GM23248 (cell line): Measurements from ENCODE around the gene NUCB1. TPM values are rescaled to one million over a fixed set of nuclear protein-coding genes. Genes with fewer than 3 reads are reported as not detected.
"Not testable (repeated sequence)": the region's sequence is repeated elsewhere in the genome, so short reads cannot be mapped to it uniquely, and the experiment has no call there.

Experiments used
- DNase-seq: peaks from one replicate; pipeline ENCODE4 v3.0.0-alpha.2; 2015
- H2AFZ ChIP-seq: fragments of 200-600 bp; sonication (generic); 2 replicates; pipeline ENCODE4 v1.6.1; 2016; ENCODE audit warnings: antibody characterized with exemption
- H3F3A ChIP-seq: fragments of 200-600 bp; sonication (generic); 2 replicates; pipeline ENCODE4 v1.6.1; 2016; ENCODE audit warnings: mild to moderate bottlenecking, antibody characterized with exemption, mixed run types; ENCODE audit not compliant: insufficient read depth
- H3K27ac ChIP-seq: fragments of 200-600 bp; sonication (generic); 2 replicates; pipeline ENCODE4 v1.5.1; 2016; ENCODE audit warnings: mild to moderate bottlenecking
- H3K27me3 ChIP-seq: fragments of 200-600 bp; sonication (generic); replicated peaks from 2 replicates; pipeline ENCODE4 v1.6.1; 2016; ENCODE audit warnings: mild to moderate bottlenecking; ENCODE audit not compliant: insufficient read depth
- H3K36me3 ChIP-seq: fragments of 200-600 bp; sonication (generic); 2 replicates; pipeline ENCODE4 v1.6.1; 2016; ENCODE audit warnings: low read depth, mild to moderate bottlenecking
- H3K4me1 ChIP-seq: fragments of 200-600 bp; sonication (generic); 2 replicates; pipeline ENCODE4 v1.6.1; 2016; ENCODE audit warnings: mild to moderate bottlenecking; ENCODE audit not compliant: insufficient read depth
- H3K4me2 ChIP-seq: fragments of 200-600 bp; sonication (generic); one replicate; pipeline ENCODE4 v1.6.1; 2016; ENCODE audit warnings: mild to moderate bottlenecking; ENCODE audit not compliant: unreplicated experiment
- H3K4me3 ChIP-seq: fragments of 200-600 bp; sonication (generic); 2 replicates; pipeline ENCODE4 v1.5.1; 2016; ENCODE audit warnings: mild to moderate bottlenecking
- H3K79me2 ChIP-seq: fragments of 200-600 bp; sonication (generic); 2 replicates; pipeline ENCODE4 v1.6.1; 2016; ENCODE audit warnings: mild to moderate bottlenecking; ENCODE audit not compliant: insufficient read depth
- H3K9ac ChIP-seq: fragments of 200-600 bp; sonication (generic); 2 replicates; pipeline ENCODE4 v1.6.1; 2016; ENCODE audit warnings: mild to moderate bottlenecking
- H3K9me2 ChIP-seq: fragments of 200-600 bp; sonication (generic); 2 replicates; pipeline ENCODE4 v1.6.1; 2016; ENCODE audit warnings: mixed run types, mild to moderate bottlenecking, moderate library complexity; ENCODE audit not compliant: insufficient read depth
- H3K9me3 ChIP-seq: fragments of 200-600 bp; sonication (generic); one replicate; pipeline ENCODE4 v1.6.1; 2017; ENCODE audit warnings: low read depth
- H4K20me1 ChIP-seq: fragments of 200-600 bp; sonication (generic); 2 replicates; pipeline ENCODE4 v1.6.0; 2016; ENCODE audit not compliant: insufficient read depth
- EZH2 ChIP-seq: fragments of 200-600 bp; sonication (generic); IDR thresholded peaks from 2 replicates; pipeline ENCODE4 v1.6.1; 2018; ENCODE audit warnings: antibody characterized with exemption, mild to moderate bottlenecking; ENCODE audit not compliant: insufficient read depth, poor library complexity, severe bottlenecking
- EZH2phosphoT487 ChIP-seq: fragments of 200-600 bp; sonication (generic); IDR thresholded peaks from 2 replicates; pipeline ENCODE4 v1.6.1; 2018; ENCODE audit warnings: antibody characterized with exemption, moderate library complexity, mild to moderate bottlenecking, low read depth; ENCODE audit not compliant: insufficient read depth
- WGBS, 2 experiments: methylation state at CpG; one replicate each; pipeline ENCODE4 v1.1.6; 2015 to 2017; ENCODE audit warnings: low lambda C conversion rate in 2 of 2, low coverage in 1 of 2; ENCODE audit errors: missing lambda C conversion rate in 2 of 2; 5-methylcytosine and 5-hydroxymethylcytosine counted together
- in situ Hi-C: fragments of 300-500 bp; cut with MboI; formaldehyde crosslinking; loops from 2 replicates; pipeline ENCODE4 v1.15.0; 2020
- polyA plus RNA-seq: library from polyadenylated mRNA; unstranded; fragments of >200 nt; fragmentation: Nextera tagmentation; extraction: Ambion mirVana; gene quantifications from 2 replicates; pipeline ENCODE4 v1.2.1, GENCODE V29; 2016
- total RNA-seq: library from RNA; depleted of rRNA; stranded (reverse); fragments of >200 nt; shearing (Covaris generic); gene quantifications from 2 replicates; pipeline ENCODE4 v1.2.3, GENCODE V29; 2014

Gene NUCB1
- total and polyA plus RNA-seq, 2 experiments from 2014 or later = 401 to 412 TPM

- Histone ChIP-seq H3K4me3 (peak within 1 kb of the TSS; percentile 69), H3K4me2 (peak within 1 kb of the TSS; percentile 79), H3F3A (peaks cover 7% of the 10 kb centered on the region), H2AFZ (peak within 1 kb of the TSS; percentile 81), H3K27ac (peak within 1 kb of the TSS; percentile 68), H3K79me2 (peaks cover 34% of the 10 kb centered on the region), H3K4me1 (peaks cover 21% of the 10 kb centered on the region), H3K9ac (peak within 1 kb of the TSS; percentile 82), H4K20me1 (no peaks in the 10 kb centered on the region), H3K9me2 (no peaks in the 10 kb centered on the region), H3K27me3 (no peaks in the 10 kb centered on the region), H3K36me3 (peaks cover 3% of the 10 kb centered on the region), H3K9me3 (no peaks in the 10 kb centered on the region)
- WGBS, 2 experiments = 2 to 7% methylated on average over 6 to 11 of the region's 11 CpGs
- in situ Hi-C loops = no loop called here
- DNase-seq = peak; percentile 80
- TF ChIP-seq EZH2 (no peak), EZH2phosphoT487 (no peak)
Observed at GRCh38 chr19:48868114-48868886, 31.8 kb upstream of the NUCB1 start, which contains the start of gene PLEKHA4. TSS of gene PLEKHA4 (minus strand) at chr19:48868617. CDS start at chr19:48867620, 997 bp downstream.

- Histone ChIP-seq H3K36me3 (peaks cover 19% of the 10 kb centered on the region), H3K9ac (no peak overlapping the region), H3F3A (peaks cover 24% of the 10 kb centered on the region), H4K20me1 (peaks cover 5% of the 10 kb centered on the region; the same call in 1 of the 2 replicates), H3K27ac (no peak overlapping the region), H3K27me3 (no peaks in the 10 kb centered on the region), H3K9me2 (no peaks in the 10 kb centered on the region), H3K4me1 (peaks cover 21% of the 10 kb centered on the region), H3K79me2 (peaks cover 52% of the 10 kb centered on the region), H2AFZ (no peak overlapping the region), H3K4me3 (no peak overlapping the region), H3K4me2 (no peak overlapping the region), H3K9me3 (no peaks in the 10 kb centered on the region)
- 95 to 97% methylated on average over 9 of the region's 9 CpGs for WGBS, 2 experiments
- no peak for DNase-seq
- no peak for TF ChIP-seq EZH2
- TF ChIP-seq EZH2phosphoT487 = no peak
- in situ Hi-C loops = no loop called here
Observed at GRCh38 chr19:48870048-48870447, 30.1 kb upstream of the NUCB1 start.

GRCh38 chr19:48871471-48872181 is 28.5 kb upstream of the NUCB1 start:
- H4K20me1 ChIP-seq, DNase-seq, in situ Hi-C loops, H3K9me2 ChIP-seq, H3K27me3 ChIP-seq, H3K9me3 ChIP-seq: not testable (repeated sequence)
- Histone ChIP-seq H3K79me2 (peaks cover 51% of the 10 kb centered on the region), H3K4me2 (peak overlapping the region; percentile 45), H3K9ac (peak overlapping the region; percentile 100; the same call in 1 of the 2 replicates), H3F3A (peaks cover 33% of the 10 kb centered on the region), H3K36me3 (peaks cover 31% of the 10 kb centered on the region), H3K4me1 (peaks cover 31% of the 10 kb centered on the region), H3K4me3 (peak overlapping the region; percentile 94), H3K27ac (peak overlapping the region; percentile 100; the same call in 1 of the 2 replicates), H2AFZ (peak overlapping the region; percentile 54)
- WGBS, 2 experiments = 78 to 83% methylated on average over 27 of the region's 31 CpGs

- peaks cover 38% of the 10 kb centered on the region for H3K36me3 ChIP-seq
- H3K4me3 ChIP-seq = peak within 1 kb of the TSS; percentile 94
- peak within 1 kb of the TSS; percentile 100 for H3K27ac ChIP-seq
- no peak for TF ChIP-seq EZH2
- TF ChIP-seq EZH2phosphoT487 = 0 out of 2 replicates have a peak, but pooled peaks have one; percentile 51
- peak; percentile 97 for DNase-seq
- peaks cover 26% of the 10 kb centered on the region for H3K4me1 ChIP-seq
- WGBS, 2 experiments = 1% methylated on average over 47 to 53 of the region's 53 CpGs
- H3K27me3 ChIP-seq = no peaks in the 10 kb centered on the region
- H3K9me2 ChIP-seq = no peaks in the 10 kb centered on the region
- in situ Hi-C loops = no loop called here
- peaks cover 51% of the 10 kb centered on the region for H3K79me2 ChIP-seq
- H3K9ac ChIP-seq = peak within 1 kb of the TSS; percentile 100
- peak within 1 kb of the TSS; percentile 96 for H3K4me2 ChIP-seq
- H4K20me1 ChIP-seq = peaks cover 5% of the 10 kb centered on the region; the same call in 1 of the 2 replicates
- H3F3A ChIP-seq = peaks cover 37% of the 10 kb centered on the region
- peak within 1 kb of the TSS; percentile 54 for H2AFZ ChIP-seq
- H3K9me3 ChIP-seq = no peaks in the 10 kb centered on the region
Observed at GRCh38 chr19:48872182-48872883, 27.8 kb upstream of the NUCB1 start, which contains the start of gene PPP1R15A. TSS of gene PPP1R15A (plus strand) at chr19:48872421. CDS start at chr19:48873234, 813 bp downstream.
